ENCODE results near the gene GNPDA1.

DNA sequence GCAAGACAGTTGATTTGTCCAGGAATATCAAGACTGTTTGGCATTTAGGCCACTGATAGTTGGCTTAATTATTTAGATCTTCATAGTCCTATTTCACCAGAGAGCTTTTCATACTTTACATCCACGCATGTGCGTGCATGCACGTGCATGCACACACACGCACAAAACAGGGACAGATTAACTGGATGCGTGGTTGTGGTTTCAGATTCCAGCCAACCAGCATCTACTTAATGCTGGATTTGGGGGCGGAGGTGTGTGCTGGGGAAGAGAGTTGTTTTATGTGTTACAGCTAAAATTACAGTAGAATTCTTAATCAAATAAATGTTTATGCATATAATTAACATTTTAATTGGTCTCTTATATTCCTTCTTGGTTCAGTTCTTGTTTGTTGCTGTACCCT, 36.7 kb downstream of the GNPDA1 start:
- no peak for TF ChIP-seq POLR2A (IDR thresholded peaks at IDR 0.05)
- TF ChIP-seq, protein P1, sequence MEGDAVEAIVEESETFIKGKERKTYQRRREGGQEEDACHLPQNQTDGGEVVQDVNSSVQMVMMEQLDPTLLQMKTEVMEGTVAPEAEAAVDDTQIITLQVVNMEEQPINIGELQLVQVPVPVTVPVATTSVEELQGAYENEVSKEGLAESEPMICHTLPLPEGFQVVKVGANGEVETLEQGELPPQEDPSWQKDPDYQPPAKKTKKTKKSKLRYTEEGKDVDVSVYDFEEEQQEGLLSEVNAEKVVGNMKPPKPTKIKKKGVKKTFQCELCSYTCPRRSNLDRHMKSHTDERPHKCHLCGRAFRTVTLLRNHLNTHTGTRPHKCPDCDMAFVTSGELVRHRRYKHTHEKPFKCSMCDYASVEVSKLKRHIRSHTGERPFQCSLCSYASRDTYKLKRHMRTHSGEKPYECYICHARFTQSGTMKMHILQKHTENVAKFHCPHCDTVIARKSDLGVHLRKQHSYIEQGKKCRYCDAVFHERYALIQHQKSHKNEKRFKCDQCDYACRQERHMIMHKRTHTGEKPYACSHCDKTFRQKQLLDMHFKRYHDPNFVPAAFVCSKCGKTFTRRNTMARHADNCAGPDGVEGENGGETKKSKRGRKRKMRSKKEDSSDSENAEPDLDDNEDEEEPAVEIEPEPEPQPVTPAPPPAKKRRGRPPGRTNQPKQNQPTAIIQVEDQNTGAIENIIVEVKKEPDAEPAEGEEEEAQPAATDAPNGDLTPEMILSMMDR (IDR thresholded peaks at IDR 0.05): no peak
